HG02571 (cell line): ENCODE results near the gene SDK1.
"Not testable (repeated sequence)": the region's sequence is repeated elsewhere in the genome, so short reads cannot be mapped to it uniquely, and the experiment has no call there.

Experiments
- ATAC-seq: cut with Tn5 transposase; IDR thresholded peaks from one replicate; pipeline ENCODE4 v1.9.1; 2021; ENCODE audit warnings: mild to moderate bottlenecking, moderate library complexity; ENCODE audit not compliant: unreplicated experiment

SDK1 gene

DNA sequence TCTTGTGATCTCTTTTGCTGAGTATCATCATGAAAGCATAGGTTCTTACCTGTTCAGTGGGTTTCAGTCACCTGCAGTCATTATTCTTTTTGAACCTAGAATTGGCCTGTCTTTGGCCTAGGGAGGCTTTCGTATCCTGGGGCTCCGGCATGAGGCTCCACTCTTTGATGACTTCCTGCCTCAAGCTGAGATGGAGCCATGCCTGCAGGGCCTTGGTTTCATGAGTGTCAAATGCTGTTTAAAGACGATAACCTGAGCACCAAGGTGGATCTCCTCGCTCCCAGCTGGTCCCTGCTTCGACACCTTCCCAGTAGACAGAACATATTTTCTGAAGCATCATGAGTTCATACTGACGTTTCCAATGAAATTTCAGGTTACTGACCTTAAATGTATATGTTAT lies 783.2 kb downstream of the SDK1 start:
- ATAC-seq, result no peak

DNA sequence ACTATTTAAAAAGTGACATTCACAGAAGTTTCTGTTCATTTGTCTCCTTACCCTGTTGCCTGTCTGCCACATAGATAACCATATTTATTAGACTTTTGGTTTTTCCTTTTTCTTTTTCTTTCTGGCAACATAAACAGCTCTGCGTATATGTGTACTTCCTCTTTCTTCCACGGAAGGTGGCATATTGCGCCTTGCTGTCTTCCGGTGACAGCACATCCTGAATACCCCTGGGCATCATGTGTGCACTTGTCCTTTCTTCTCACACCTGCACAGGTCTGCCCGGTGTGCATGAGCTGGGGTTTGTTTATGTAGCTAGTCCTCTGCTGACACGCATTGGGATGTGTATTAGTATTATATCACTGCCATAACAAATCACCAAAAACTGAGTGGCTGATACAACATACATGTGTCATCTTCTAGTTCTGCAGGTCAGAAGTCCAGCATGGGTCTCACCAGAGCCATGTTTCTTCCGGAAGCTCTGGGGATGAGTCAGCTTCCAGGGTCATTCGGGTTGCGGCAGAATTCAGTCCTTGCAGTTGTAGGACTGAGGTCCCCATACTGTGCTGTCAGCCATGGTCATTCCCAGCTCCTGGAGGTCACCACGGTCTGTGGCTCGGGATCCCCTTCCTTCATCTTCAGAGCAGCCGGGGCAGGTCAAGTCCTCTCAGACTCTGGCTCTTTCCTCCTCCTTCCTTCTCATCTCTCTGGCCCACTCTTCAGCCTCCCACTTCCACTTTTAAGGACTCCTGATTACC lies 785.1 kb downstream of the SDK1 start:
- ATAC-seq, result no peak

DNA sequence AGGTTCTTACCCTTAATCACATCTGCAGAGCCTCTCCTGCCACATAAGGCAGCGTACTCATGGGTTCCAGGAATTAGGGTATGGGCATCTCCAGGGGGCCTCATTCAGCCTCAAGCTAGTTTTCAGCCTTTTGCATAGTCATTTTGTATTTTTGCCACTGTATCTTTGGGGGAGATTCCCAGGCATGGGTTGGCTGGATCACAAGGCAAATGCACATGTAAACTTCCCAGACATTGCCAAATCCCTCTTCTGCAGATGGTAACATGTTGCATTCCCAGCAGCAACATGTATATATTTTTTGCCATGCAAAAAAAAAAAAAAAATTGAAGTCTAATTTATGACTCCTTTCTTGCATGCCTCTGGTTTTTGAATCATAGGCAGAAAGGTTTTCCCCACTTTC lies 785.7 kb downstream of the SDK1 start:
- no peak for ATAC-seq

DNA sequence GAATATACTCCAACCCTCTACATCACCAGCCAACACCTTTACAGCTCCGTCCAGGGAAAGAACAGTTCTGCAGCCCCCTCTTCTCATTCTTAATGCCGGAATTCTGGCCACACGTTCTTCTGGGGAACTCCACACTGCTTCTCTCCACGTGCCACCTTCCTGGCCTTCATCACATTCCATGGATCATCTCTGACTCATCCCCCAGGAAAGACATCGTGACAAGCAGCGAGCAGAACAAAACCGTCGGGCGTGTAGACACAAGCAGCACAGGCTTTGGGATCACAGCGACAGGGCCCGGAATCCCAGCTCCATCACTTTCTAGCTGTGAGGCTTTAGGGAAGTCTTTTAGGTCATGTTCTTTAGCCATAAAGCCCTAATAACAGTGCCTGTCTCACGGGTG lies 790.7 kb downstream of the SDK1 start:
- ATAC-seq, result no peak

DNA sequence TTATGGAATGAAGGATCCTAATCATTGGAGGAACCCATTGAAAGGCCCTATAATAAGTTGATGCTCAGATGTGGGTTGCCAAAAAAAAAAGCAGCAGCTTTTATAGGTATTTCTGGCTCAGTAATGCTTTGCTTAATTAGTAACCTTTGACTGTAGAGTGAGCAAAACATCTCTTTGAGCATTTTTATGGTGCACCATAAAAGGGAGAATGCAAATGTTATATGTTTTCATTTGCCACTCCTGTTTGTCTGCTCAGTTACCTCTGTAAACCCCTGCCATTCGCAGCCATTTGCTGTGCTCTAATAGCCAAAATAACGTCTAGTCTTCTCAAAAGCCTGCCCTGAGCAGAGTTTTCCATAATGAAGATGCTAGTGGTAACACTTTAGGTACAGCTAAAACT lies 792.0 kb downstream of the SDK1 start:
- no peak for ATAC-seq

DNA sequence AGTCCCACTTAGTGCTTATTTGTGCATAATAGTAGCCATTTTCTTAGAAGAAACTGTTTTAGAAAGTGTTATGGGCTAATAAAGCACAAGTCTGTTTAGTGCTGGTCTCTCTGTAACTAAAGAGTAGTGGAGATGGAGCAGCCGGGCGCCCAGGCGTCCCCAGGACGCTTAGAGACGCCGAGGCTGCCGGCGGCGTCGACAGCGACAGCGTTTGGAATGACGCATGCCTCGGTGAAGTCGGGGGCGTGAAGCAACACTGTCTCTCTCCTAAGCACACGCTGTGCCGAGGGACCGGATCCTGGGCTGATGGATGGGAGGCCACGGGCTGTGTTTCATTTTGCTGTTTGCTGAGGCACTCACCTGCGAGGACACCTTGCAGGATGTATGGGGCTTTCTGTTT lies 792.4 kb downstream of the SDK1 start:
- no peak for ATAC-seq

DNA sequence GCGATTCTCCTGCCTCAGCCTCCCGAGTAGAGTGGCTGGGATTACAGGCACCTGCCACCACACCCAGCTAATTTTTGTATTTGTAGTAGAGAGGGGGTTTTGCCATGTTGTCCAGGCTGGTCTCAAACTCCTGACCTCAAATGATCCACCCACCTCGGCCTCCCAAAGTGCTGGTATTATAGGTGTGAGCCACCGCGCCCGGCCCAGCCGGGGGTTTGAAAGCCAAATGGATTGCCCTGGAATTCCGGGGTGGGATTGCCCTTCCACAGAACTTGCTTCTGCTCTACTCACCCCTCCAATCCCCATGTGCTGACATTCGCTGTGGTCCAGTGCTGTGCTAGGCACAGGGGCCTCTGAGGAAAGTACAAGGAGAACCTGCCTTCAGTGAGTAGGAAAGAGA lies 793.1 kb downstream of the SDK1 start:
- not testable (repeated sequence) for ATAC-seq

DNA sequence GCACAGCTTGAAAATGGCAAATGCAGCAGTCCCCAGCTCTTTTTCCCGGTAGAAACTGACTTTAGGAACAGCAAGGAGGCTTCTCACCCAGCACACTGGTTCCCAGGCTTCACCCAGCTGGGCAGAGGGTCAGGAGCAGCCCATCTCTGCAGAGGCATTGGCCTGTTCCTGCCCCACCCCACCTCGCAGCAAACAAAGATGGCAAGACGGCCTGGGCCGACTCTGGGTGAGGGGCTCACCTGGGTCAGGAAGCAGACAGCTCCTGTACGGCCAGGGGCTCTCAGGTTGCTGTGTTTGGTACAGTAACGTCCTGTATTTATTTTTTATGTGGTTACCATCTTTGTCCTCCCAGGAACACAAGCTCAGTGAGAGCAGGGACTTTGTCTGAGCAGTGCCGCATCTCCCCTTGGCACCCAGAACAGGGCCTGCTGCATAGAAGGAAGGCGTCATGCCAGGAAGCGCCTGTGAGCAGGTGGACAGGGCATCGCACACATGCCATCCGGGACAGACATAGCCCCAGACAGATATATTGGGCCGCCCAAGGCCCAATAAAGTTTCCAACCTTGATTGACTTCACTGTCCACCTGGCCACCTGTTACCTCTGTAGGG lies 796.1 kb downstream of the SDK1 start:
- ATAC-seq, result no peak

DNA sequence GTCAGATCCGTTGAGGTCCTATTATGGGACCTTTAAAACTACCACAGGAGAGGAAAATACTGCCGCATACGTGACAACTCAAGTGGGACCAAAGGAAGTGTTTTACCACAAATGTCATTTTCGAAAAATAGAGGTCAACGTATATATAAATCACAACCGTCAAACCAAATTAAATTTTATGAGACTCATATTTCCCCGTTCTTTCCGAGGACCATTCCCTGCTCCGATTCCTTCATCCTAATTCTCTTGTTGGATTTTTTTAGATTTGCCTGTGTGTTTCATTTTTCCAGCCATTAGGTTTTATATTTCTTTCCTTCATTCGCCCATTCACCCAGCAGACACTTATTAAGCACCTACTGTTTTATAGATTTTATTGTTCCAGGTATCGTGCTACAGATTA lies 797.1 kb downstream of the SDK1 start:
- no peak for ATAC-seq

DNA sequence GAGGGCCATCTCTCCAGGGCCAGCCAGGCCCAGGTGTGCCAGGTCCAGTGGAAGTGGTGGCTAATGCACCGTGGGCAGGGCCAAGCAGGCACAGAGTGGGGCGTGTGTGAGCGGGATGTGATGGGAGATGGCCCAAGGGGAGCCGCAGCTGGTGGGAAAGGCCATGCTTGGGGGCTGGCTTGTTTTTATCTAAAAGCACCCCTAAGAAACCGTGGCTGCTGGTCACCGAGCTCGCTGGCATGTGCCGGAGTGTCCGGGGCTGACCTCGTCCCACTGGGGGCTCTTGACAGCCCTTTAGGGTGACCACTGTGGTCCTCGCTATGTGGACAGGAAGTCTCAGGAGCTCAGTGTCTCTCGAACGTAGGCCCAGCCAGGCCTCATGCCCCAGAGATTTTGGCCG lies 798.6 kb downstream of the SDK1 start:
- no peak for ATAC-seq

DNA sequence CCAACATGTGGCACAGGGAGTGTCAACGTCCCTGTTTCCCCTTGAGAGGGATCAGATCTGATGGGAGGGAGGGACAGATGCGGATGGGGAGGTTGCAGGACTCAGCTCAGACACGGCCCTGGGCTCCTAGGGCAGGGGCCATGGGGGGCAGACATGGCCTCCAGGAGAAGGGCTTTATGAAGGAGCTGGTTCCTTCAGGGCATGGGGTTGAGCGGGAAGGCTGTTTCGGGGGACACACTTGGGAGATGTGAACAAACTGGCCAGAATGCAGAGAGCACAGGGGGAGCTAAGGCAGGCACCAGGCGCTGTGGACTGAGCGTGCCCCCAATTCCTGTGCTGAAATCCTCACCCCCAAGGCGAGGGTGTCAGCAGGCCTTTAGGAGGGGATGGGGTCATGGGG lies 799.1 kb downstream of the SDK1 start:
- no peak for ATAC-seq

DNA sequence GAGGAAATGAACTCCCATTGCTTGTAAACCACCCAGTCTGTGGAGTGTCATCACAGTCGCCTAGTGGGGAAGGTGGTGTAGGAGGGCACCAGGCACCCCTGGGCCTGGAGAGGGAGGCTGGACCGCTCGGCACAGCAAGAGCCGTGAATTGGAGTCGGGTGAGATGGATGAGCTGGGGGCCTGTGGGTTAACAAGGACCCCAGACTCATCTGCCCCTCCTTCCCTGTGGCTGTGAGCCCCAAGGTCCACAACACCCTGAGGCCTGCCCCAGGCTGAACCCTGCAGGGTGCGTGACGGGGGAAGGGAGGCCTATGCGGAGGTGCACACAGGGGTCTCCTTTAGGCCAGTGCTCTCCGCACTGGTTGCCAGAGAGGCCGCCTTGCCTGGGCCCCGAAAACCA lies 799.6 kb downstream of the SDK1 start:
- ATAC-seq, result no peak

DNA sequence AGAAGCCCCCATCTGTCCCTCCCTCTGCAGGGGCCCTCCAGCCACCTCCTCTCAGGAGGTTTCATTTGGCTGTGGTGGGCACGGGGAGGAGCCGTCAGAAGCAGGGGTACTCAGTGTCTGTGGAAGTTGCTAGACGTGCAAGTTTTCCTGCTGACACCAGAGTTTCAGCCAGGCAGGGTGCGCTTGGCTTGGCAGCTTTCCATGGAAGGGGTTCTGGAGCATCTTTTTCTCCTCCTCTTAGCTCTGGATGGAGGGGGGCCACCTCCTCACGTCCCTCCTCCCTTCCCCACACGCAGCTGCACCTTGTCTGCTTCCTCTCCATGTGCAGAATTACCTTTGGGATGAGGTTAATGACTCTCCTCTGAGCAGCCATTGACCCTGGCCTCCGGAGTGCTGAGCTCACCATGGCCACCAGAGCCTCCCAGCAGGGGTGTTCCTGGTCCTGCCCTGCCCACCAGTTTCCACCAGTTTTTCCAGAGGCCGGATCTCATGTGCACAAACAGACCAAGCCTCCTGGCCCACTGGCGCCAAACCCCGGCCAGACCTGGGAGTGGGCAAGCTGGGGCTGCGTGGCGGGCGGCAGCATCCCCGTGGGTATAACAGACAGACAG lies 801.3 kb downstream of the SDK1 start:
- no peak for ATAC-seq

DNA sequence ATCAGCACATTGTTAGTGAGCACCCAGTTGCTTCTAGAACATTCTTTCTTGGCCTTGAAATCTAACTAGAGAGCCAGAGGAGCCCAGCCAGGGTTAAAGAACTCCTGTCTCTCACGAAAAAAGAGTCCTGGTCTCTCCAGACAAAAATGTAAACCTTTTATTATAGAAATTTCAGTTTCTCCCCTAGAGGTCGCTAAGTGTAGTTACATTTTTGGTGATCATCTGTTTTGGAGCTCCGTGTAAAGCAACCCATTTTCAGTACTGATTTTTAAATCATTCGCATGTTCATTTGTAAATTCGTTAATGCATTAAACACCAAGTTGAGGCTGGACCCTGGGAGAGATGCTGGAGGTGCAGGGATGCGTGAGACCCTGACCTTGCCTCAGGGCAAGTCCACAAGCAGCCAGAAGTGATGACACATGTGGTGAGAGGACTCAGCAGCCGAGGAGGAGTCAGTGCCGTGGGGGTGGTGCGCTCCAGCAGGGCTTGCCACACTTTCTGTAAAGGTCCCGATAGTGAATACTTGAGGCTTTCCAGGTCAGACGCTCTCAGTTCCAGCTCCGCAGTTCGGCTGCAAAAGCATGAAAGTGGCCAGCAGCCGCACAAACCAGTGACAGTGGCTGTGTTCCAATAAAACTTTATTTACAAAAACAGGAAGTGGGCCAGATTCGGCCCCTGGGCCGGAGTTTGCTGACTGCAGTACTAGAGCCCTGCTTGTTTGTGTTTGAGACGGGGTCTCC lies 802.5 kb downstream of the SDK1 start:
- ATAC-seq, result no peak

DNA sequence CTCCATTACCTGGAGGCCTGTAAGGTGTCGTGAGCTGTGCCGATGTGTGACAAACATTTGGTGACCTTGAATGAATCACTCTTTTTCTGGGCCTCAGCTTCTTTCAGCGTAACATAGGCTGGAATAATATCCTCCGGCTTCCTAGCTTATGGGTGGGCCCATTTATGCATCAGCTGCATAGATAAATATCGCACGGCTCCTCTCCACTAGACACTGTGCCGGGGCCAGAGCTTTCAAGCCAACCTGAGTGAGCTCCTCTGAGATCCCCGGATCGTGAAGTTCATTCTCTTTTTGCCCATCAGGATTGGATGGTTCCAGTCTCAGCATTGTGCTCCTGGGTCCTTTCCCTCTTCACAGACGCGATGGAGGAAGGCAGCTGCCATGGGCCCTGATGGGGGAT lies 806.8 kb downstream of the SDK1 start:
- no peak for ATAC-seq

DNA sequence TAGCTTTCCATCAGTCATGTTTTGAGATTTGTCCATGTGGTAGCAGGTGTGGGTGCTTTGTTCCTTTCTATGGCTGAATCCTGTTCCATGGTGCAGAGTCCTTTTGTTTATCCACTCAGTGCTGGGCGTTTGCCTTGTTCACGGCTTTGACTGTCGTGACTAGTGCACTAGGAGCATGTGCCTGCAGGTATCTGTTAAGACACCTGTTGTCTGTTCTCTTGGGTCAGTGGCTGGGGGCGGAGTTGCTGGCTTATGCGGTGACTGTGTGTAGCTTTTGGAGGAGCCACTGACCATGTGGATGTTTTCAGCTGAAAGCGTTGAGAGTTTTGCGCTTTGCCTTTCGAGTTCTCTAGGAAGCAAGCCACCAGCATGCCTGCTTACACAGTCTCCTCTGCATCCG lies 807.9 kb downstream of the SDK1 start:
- no peak for ATAC-seq

DNA sequence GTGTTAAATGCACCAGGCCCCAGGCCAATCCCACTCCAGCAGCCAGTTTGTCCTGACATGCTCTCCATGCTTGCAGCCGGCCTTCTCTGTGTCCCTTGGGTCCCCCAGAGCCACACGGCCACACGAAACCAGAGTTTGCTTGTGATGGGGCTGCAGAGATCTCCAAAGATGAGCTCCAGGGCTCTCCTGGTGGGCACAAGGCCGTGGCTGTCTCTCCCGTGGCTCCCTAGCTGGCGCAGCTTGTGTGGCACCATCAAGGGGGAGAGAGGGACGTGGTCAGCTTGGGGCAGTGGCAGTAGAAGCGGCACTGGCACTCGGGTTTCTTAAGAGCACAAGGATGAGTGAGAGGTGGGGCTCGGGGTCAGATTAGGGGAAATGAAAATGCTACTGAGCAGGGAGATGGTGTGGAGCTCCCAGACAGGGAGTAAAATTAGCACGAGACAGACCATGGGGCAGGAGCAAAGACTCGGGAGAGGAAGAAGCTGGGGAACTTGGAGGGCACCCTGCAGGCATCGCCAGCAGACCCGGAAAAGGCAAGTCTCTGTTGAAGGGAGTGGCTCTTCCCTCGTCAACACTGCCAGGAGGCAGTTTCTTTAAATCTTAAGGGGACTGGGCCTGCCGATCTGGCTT lies 808.5 kb downstream of the SDK1 start:
- ATAC-seq, result no peak

DNA sequence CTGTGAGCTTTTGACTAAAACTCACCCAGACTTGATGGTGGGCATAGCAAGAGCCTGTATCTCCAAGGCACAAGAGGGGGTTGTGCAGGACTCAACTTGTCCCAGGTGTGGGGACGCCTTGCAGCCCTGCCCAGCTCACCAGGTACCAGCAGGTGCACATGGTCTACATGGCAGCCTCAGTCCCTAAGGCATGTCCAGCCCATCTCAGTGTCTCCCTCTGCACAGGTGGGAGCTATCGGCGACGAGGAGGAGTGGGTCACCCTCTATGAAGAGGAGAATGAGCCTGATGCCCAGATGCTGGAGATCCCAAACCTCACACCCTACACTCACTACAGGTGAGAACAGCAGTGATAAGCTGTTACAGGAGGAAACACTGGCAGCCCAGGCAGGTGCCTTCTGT lies 809.4 kb downstream of the SDK1 start:
- ATAC-seq, result no peak

DNA sequence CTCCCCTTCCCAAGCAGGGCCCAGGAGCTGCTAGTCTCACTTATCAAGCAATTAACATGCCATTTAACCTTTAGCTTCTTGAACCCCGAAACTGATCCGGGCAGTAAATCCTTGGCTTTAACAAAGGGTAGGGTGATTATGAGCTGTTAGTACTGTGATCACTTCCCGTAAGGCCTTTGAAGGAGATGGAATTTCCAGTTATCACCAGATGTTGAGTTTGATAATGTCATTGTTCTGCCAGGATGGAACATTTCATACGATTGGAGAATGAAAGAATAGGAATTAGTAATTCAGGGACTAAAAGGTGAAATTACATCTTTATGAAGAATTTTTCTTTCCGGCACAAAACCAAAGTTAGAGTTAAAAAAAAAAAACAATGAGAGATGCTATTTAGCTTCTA lies 810.1 kb downstream of the SDK1 start:
- ATAC-seq, result no peak

DNA sequence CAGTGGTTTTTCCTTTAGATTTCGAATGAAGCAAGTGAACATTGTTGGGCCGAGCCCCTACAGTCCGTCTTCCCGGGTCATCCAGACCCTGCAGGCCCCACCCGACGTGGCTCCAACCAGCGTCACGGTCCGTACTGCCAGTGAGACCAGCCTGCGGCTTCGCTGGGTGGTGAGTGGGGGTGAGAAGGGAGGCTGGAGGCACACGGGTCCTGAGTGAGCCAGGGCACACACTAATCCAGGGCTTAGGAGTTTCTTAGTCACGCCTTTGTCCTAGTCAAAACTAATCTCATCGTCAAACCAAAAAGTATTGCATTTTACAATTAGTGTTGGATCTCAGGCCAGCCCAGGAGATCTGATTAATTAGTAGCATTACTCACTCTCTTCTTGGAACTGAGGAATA lies 812.2 kb downstream of the SDK1 start:
- ATAC-seq, result no peak

DNA sequence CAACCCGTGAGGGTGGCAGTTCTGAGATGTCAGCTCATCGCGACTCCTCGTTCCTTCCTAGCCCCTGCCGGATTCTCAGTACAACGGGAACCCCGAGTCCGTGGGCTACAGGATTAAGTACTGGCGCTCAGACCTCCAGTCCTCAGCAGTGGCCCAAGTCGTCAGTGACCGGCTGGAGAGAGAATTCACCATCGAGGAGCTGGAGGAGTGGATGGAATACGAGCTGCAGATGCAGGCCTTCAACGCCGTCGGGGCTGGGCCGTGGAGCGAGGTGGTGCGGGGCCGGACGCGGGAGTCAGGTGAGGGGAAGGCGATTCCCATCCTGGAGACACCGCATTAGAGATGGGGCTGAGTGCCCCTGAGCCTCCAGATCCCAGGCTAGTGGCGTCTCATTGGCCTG lies 812.9 kb downstream of the SDK1 start:
- no peak for ATAC-seq
